ENCODE measurements around the gene CNNM2. TPM values are rescaled to one million over a fixed set of nuclear protein-coding genes. Genes with fewer than 3 reads are reported as not detected.

The CNNM2 gene
- total RNA-seq, 2 donors from 2014 or later = 3.4 to 5.3 TPM

DNA sequence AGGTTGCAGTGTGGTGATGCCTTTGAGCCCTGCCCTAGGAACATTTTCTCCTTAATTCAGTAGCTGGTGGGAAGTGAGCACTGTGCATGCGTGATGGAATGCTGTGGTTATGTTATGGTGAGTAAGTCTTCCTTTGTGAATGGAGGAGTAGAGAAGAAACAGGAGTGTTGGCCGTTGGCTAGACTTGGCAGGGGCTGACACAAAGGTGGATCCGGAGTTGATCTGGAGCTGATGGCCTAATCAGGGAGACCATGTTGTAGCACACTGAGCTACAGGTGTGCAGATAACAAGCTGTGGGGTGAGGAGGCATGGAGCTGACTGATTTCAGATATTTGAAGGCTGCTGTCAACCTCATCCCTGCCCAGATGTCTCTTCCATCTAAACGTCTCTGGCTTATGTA lies 122.3 kb downstream of the CNNM2 start:
- Histone ChIP-seq H3K36me3 (replicated peaks in 1 of 2; ENCODE audit: insufficient read depth in 1 of 2, low read depth in 2 of 2) (no peaks in the 10 kb centered on the region), H3K27ac (no peak overlapping the region), H3K4me3 (no peak overlapping the region), H3K9me3 (no peaks in the 10 kb centered on the region), H3K27me3 (no peaks in the 10 kb centered on the region), H3K4me1 (no peaks in the 10 kb centered on the region)
- 77 to 78% methylated on average over 4 of the region's 4 CpGs for WGBS, 2 donors
- DNase-seq = no peak
- intact Hi-C loops (cut with DNase I) = no loop called here
- TF ChIP-seq POLR2A (IDR thresholded peaks at IDR 0.05) = no peak
- TF ChIP-seq, protein P1, sequence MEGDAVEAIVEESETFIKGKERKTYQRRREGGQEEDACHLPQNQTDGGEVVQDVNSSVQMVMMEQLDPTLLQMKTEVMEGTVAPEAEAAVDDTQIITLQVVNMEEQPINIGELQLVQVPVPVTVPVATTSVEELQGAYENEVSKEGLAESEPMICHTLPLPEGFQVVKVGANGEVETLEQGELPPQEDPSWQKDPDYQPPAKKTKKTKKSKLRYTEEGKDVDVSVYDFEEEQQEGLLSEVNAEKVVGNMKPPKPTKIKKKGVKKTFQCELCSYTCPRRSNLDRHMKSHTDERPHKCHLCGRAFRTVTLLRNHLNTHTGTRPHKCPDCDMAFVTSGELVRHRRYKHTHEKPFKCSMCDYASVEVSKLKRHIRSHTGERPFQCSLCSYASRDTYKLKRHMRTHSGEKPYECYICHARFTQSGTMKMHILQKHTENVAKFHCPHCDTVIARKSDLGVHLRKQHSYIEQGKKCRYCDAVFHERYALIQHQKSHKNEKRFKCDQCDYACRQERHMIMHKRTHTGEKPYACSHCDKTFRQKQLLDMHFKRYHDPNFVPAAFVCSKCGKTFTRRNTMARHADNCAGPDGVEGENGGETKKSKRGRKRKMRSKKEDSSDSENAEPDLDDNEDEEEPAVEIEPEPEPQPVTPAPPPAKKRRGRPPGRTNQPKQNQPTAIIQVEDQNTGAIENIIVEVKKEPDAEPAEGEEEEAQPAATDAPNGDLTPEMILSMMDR (IDR thresholded peaks at IDR 0.05) = no peak
- ATAC-seq = no peak

DNA sequence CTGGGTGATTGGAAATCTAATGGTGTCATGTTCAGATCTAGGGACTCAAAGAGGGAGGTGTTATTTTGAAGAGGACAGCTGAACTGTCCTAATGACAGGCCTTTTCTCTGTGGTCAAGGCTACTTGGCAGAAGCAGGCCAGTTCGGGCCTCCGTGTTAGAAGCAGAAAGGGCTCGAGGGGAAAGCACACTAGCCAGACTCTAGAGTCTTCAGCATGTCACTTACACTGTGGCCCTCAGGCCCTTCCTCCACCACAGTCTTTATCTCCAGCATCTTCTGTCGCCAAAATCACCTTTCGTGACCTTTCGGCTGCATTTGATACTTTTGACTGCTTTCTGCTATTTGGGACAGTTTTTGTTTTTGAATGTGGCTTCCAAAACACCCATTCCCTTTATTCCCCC lies 123.3 kb downstream of the CNNM2 start:
- Histone ChIP-seq H3K4me3 (no peak overlapping the region), H3K27ac (no peak overlapping the region), H3K36me3 (replicated peaks in 1 of 2; ENCODE audit: insufficient read depth in 1 of 2, low read depth in 2 of 2) (no peaks in the 10 kb centered on the region), H3K9me3 (no peaks in the 10 kb centered on the region), H3K27me3 (no peaks in the 10 kb centered on the region), H3K4me1 (no peaks in the 10 kb centered on the region)
- ATAC-seq (no peak), DNase-seq (no peak)
- TF ChIP-seq, protein P1 (IDR thresholded peaks at IDR 0.05) = no peak
- no peak for TF ChIP-seq POLR2A (IDR thresholded peaks at IDR 0.05)
- intact Hi-C loops (cut with DNase I) = no loop called here
- 88 to 89% methylated on average over 6 of the region's 6 CpGs for WGBS, 2 donors

- intact Hi-C loops (cut with DNase I) = no loop called here
- no peak overlapping the region for H3K27ac ChIP-seq
- H3K9me3 ChIP-seq = no peaks in the 10 kb centered on the region
- H3K4me3 ChIP-seq = no peak overlapping the region
- no peaks in the 10 kb centered on the region for H3K27me3 ChIP-seq
- DNase-seq (no peak), ATAC-seq (no peak)
- H3K4me1 ChIP-seq = no peaks in the 10 kb centered on the region
- no peaks in the 10 kb centered on the region for H3K36me3 ChIP-seq (replicated peaks in 1 of 2; ENCODE audit: insufficient read depth in 1 of 2, low read depth in 2 of 2)
- WGBS, 2 donors = 86 to 96% methylated on average over 5 of the region's 5 CpGs
- TF ChIP-seq POLR2A (IDR thresholded peaks at IDR 0.05) = no peak
- TF ChIP-seq, protein P1 (IDR thresholded peaks at IDR 0.05) = no peak
Measured at GRCh38 chr10:103042129-103042528, 124.0 kb downstream of the CNNM2 start.

DNA sequence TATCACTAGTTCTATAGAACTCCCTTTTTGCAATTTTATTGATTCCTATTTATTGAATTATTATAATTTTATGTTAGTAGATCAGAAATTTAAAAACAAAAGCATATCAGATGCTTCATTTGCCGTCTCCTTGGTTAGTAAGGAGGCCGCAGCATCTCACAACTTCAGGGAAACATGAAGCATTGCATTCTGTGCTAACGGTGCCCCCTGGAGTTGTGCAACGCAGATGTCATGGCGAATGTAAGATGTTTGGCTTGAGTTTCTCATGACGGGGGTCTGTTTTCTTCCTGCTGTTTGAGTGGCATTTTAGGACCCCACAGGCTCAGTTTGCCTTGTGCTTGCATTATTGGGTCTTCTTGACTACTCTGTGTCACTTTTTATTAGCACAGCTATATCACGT lies 124.8 kb downstream of the CNNM2 start:
- Histone ChIP-seq H3K4me3 (no peak overlapping the region), H3K4me1 (no peaks in the 10 kb centered on the region), H3K9me3 (no peaks in the 10 kb centered on the region), H3K27ac (no peak overlapping the region), H3K36me3 (replicated peaks in 1 of 2; ENCODE audit: insufficient read depth in 1 of 2, low read depth in 2 of 2) (no peaks in the 10 kb centered on the region), H3K27me3 (no peaks in the 10 kb centered on the region)
- no peak for TF ChIP-seq POLR2A (IDR thresholded peaks at IDR 0.05)
- TF ChIP-seq, protein P1 (IDR thresholded peaks at IDR 0.05) = no peak
- WGBS, 2 donors = 84 to 89% methylated on average over 7 of the region's 7 CpGs
- intact Hi-C loops (cut with DNase I) = no loop called here
- DNase-seq = no peak
- ATAC-seq = no peak

- TF ChIP-seq POLR2A (IDR thresholded peaks at IDR 0.05) = no peak
- TF ChIP-seq, protein P1 (IDR thresholded peaks at IDR 0.05) = no peak
- ATAC-seq (no peak), DNase-seq (no peak)
- Histone ChIP-seq H3K4me1 (no peaks in the 10 kb centered on the region), H3K9me3 (no peaks in the 10 kb centered on the region), H3K27ac (no peak overlapping the region), H3K27me3 (no peaks in the 10 kb centered on the region), H3K4me3 (no peak overlapping the region), H3K36me3 (replicated peaks in 1 of 2; ENCODE audit: insufficient read depth in 1 of 2, low read depth in 2 of 2) (no peaks in the 10 kb centered on the region)
- 82 to 83% methylated on average over 8 of the region's 8 CpGs for WGBS, 2 donors
- intact Hi-C loops (cut with DNase I) = no loop called here
Measured at GRCh38 chr10:103044942-103045489, 126.9 kb downstream of the CNNM2 start.

Measured in body of pancreas (tissue), 4 donors.